Measurements from ENCODE around the gene GPR12.

GRCh38 chr13:26716984-26717383 is 43.6 kb downstream of the GPR12 start:
- TF ChIP-seq POLR2A (IDR thresholded peaks at IDR 0.05; ENCODE audit: low read depth, low read length) (no peak), POLR2AphosphoS5 (IDR thresholded peaks at IDR 0.05; ENCODE audit: low read depth, low read length) (no peak), TAF1 (IDR thresholded peaks at IDR 0.05; ENCODE audit: low read depth, low read length) (no peak), PAX5 (IDR thresholded peaks at IDR 0.05; ENCODE audit: insufficient read depth, low read length, severe bottlenecking) (no peak)

All from GM12891 (cell line).